Activated effector memory CD4-positive, alpha-beta T cell treated with anti-CD3 and anti-CD28 coated beads, Interleukin-2, amount 50 U/mL, for 16 hours (primary cell): ENCODE results near the gene SLC47A1.

Experiments used
- DNase-seq: peaks from one replicate; pipeline ENCODE4 v3.0.0-alpha.2; 2020

The SLC47A1 gene

GRCh38 chr17:19610879-19611278, 77.2 kb downstream of the SLC47A1 start:
- DNase-seq, result no peak

GRCh38 chr17:19613979-19614378, 80.3 kb downstream of the SLC47A1 start:
- no peak for DNase-seq

- DNase-seq, result no peak
These were observed 81.2 kb downstream of the SLC47A1 start for GRCh38 chr17:19614900-19615299.

- no peak for DNase-seq
These were observed 84.4 kb downstream of the SLC47A1 start for GRCh38 chr17:19618015-19618414.

- no peak for DNase-seq
These were observed 86.2 kb downstream of the SLC47A1 start for GRCh38 chr17:19619705-19620325.

- DNase-seq, result no peak
These were observed 88.0 kb downstream of the SLC47A1 start for GRCh38 chr17:19621697-19622096.

GRCh38 chr17:19626079-19626478, 92.4 kb downstream of the SLC47A1 start:
- no peak for DNase-seq
